GM23248 (cell line): ENCODE data around the gene ERCC2.

Experiments used
- EZH2 ChIP-seq: fragments of 200-600 bp; sonication (generic); IDR thresholded peaks from 2 replicates; pipeline ENCODE4 v1.6.1; 2018; ENCODE audit warnings: antibody characterized with exemption, mild to moderate bottlenecking; ENCODE audit not compliant: insufficient read depth, poor library complexity, severe bottlenecking
- EZH2phosphoT487 ChIP-seq: fragments of 200-600 bp; sonication (generic); IDR thresholded peaks from 2 replicates; pipeline ENCODE4 v1.6.1; 2018; ENCODE audit warnings: antibody characterized with exemption, moderate library complexity, mild to moderate bottlenecking, low read depth; ENCODE audit not compliant: insufficient read depth

DNA sequence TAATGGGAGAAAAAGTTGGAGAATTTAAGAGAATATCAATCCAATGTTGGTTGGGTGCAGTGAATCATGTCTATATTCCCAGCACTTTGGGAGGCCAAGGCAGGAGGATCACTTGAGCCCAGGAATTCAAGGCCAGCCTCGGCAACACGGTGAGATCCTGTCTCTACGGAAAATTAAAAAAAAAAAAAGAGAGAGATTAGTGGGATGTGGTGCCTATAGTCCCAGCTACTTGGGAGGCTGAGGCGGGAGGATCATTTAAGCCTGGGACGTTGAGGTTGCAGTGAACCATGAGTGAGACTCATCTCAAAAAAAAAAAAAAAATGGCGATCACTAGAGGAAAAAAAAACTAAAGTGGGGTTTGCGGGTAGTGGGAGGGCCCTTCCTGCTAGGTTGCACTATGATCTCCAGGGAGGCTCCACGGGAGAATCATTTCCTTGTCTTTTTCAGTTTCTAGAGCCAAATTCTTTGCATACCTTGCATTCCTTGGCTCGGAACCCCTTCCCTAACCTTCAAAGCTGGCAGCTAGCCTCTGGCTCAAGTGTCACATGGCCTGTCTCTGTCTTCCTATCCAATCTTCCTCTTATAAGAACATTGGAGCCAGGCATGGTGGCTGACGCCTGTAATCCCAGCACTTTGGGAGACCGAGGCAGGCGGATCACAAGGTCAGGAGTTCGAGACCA is 5.8 kb upstream of the ERCC2 start:
- TF ChIP-seq EZH2phosphoT487, result no peak
- no peak for TF ChIP-seq EZH2
